CMK (cell line): Measurements from ENCODE around the gene CD52.
A peak's percentile ranks its signal among the peaks of the same experiment; 100 is the strongest.

ENCODE experiments used
- DNase-seq: peaks from one replicate; pipeline ENCODE4 v3.0.0-alpha.2; 2010; ENCODE audit warnings: low read depth

CD52 gene

DNA sequence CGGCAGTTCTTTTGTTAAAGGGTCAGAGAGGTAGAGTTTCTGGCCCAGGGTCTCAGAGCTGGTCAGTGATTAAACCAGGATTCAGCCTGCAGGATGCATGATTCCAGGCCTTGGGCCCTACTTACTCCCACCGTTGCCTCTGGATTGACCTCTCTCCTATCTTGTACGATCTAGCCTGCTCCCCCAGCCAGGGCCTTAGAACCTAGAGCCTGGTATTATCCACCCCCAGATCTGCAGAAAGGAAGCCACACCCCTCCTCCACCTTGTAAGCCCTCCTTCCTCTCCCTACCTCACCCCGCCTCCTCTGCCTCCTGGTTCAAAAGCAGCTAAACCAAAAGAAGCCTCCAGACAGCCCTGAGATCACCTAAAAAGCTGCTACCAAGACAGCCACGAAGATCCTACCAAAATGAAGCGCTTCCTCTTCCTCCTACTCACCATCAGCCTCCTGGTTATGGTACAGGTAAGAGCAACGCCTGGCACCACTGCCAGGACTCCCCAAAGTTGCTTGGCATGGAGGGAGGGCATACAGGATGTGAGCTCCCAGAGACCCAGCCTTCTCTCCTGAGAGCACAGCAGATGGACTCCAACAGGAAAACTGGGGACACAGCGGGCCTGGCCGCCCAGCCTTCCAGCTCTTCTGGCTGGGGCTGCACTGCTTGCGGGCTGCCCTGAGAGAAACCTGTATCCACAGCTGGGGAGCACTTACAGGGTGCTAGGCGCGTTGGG is at the start of gene CD52:
TSS of gene CD52 (plus strand) at position 347 of the 726 bp plus-strand sequence. CDS start at position 407, 60 bp downstream.
- DNase-seq, result peak; percentile 95

GRCh38 chr1:26268290-26269197 is 49.2 kb upstream of the CD52 start:
- DNase-seq, result no peak

DNA sequence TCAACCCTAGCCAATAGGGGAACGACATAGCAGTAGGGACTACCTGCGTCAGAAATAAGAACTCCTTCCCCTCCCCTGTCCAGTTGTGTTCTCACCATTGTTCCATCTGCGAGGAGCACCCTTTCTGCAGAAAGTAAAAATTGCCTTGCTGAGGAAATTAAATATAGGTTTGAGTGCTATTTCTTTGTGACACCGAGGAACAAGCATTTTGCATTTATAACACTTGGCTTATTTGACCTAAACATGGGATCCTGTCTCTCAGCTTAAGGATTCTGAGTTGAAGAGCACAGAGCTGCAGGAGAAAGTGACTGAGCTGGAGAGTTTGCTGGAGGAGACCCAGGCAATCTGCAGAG is 48.6 kb upstream of the CD52 start:
- DNase-seq, result no peak

- no peak for DNase-seq
These were observed 42.8 kb upstream of the CD52 start for GRCh38 chr1:26274801-26275425.

- peak; percentile 91 for DNase-seq
These were observed 42.0 kb upstream of the CD52 start for GRCh38 chr1:26275580-26276431.

DNA sequence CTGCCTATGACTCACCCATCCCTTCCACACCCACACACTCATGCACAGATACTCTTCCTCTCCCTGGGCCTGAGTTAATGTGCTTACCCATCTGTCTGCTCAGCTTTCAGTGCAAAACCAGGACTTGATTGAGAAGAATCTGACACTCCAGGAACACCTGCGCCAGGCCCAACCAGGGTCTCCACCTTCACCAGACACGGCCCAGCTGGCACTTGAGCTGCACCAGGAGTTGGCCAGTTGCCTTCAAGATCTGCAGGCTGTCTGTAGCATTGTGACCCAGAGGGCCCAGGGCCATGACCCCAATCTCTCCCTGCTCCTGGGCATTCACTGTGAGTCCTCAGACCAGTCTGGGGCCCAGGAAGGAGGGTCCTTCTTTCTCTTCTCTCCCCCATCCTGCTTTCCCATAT is 41.3 kb upstream of the CD52 start:
- no peak for DNase-seq

DNA sequence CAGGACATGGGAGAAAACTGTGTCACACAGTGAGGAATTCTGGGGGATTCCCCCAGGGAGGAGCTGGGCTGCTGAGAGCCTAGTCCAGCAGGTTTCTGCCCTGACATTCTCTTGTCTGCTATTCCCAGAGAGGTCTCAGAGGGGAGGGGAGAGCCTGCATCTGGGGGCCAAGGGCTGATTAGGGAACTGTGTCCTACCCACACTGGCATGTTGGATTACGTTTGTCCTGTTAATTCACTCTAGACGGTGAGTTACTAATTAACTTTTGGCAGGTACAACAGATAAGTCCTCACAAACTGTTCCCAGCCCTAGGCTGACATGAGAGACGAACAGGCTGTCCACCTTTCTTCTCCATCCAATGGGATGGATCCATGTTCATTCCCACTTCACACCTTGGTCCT is 40.5 kb upstream of the CD52 start:
- DNase-seq, result no peak

GRCh38 chr1:26277719-26278118 is 40.0 kb upstream of the CD52 start:
- no peak for DNase-seq

GRCh38 chr1:26278303-26278702 is 39.5 kb upstream of the CD52 start:
- DNase-seq, result no peak

GRCh38 chr1:26278724-26279455 is 38.9 kb upstream of the CD52 start:
- DNase-seq, result no peak

- DNase-seq, result peak; percentile 92
These were observed 38.1 kb upstream of the CD52 start, which contains the start of gene SH3BGRL3 for GRCh38 chr1:26279456-26280332. TSS of gene SH3BGRL3 (plus strand) at chr1:26280086. CDS start at chr1:26280156, 70 bp downstream.

- peak; percentile 90 for DNase-seq
These were observed 37.3 kb upstream of the CD52 start for GRCh38 chr1:26280333-26281042.

- DNase-seq, result no peak
These were observed 36.4 kb upstream of the CD52 start for GRCh38 chr1:26281091-26281958.

GRCh38 chr1:26281971-26282370 is 35.8 kb upstream of the CD52 start:
- peak; percentile 37 for DNase-seq

DNA sequence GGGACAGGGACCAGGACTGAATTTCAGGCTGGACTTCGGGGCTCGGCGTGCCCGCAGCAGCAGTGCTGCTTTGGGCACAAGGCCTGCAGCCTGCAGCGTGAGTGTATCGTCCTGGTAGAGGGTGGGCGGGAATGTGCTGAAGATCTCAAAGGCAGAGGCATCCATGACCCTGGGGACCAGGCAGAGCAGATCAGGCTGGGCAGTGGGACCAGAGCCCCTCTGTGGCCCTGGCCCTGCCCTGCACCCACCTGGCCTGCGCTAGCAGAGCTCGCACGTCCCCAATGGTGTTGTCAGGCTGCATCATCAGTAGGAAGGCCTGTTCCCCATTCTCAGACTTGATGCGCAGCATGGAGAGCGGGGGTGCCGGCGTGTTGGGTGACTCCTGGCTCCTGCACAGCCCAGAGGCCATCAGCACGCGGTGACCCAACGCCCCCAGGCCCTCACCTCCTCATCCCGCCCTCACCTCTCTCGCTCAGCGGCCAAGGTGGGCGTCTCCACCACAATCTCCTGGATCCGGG is 35.3 kb upstream of the CD52 start:
- no peak for DNase-seq

DNA sequence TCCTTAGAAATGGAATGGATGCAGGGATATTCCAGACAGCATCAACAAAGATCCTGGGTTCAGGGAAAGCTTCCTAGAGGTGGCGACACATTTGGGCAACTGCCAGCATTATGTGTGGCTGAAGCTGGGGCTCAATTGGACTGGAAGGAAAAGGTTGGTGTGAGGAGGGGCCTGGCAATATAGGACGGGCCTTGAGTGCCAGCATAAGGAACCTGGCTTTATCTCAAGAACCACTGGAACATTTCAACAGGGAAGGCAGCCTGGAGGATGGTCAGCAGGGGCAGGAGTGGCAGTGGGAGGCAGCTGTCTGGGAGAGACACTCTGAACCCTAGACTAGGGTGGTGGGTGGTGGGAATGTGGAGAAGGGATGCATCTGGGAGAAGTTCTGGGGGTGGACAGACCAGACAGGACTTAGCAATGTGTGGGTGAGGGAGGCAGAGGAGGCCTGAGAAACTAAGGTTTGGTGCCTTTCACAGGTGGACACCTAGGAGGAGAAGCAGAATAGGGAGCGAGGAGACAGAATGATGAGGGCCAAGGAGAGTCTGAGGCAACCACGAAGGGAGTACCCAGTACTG is 34.4 kb upstream of the CD52 start:
- no peak for DNase-seq

GRCh38 chr1:26283871-26284596 is 33.7 kb upstream of the CD52 start:
- no peak for DNase-seq
